Posterior cingulate gyrus (tissue), 11 donors: ENCODE data around the gene PSMB1.

ENCODE experiments used
- DNase-seq, 10 donors: peaks; one replicate each; pipeline versions ENCODE4 v3.0.0 to v3.0.0-alpha.2; 2020 to 2021; ENCODE audit warnings: mixed read lengths in 3 of 10
- intact Hi-C: fragments of 100-400 bp; cut with DNase I; formaldehyde crosslinking; loops from one replicate; pipeline ENCODE4 v1.15.1; 2023

PSMB1 gene

DNA sequence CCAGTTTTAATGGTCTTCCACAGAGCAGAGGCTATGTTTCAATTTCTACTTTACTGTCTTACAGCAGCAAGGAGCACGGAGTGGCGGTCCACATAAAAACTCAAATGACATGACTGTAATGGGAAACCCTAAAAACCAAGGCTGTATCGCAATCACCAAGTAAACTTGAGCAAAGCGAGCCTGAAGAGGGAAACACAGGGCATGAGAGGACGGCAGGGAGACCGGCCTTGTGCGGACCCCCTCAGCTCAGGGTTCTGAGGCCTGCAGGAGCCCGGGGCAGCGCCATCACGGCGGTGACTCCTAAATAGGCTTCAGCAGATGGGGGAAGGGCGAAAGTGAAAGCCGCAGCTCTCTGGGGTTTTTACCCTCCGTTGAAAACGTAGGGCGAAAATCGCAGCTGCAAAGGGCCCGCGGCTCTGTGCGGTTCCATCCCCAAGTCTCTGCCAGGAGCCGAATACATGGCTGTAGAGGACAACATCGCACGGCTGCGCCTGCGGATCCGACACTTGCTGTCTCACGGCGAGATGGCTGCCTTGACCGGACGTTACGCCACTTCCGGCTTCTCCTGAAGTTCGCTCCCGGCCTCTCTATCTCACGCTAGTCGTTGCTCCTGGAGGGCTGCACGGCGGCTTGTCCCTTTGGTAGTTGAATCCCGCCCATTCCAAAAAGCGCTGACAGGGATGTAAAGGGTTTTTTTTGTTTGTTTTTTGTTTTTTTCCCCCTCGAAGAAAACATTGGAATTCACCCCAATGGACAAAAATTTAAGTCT lies at the start of gene PSMB1:
Gene PSMB1, minus strand, starts transcription at position 543 of the 769 bp plus-strand sequence. Its CDS starts 65 bp downstream, at position 478.
- intact Hi-C loops, result no loop called here
- peak; percentile 95 to 100 (median 98) for DNase-seq

DNA sequence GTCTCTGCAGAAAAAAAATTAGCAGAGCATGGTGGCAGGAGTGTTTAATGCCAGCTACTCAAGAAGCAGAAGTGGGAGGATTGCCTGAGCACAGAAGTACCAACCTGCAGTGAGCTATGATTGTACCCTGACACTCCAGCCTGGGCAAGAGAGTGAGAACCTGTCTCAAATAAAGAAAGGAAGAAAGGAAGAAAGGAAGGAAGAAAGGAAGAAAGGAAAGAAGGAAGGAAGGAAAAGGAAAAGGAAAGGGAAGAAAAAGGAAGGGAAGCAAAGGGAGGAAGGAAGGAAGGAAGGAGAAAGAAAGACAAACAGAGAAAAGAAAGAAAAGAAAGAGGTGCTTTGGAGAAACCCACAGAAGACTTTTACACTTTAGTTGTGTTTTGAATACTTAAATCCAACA lies 44.2 kb upstream of the PSMB1 start:
- intact Hi-C loops, result no loop called here
- no peak for DNase-seq

GRCh38 chr6:170596426-170596825 lies 43.3 kb upstream of the PSMB1 start:
- DNase-seq, result no peak
- intact Hi-C loops, result no loop called here

GRCh38 chr6:170590725-170591124 lies 37.6 kb upstream of the PSMB1 start:
- no peak for DNase-seq
- intact Hi-C loops, result no loop called here

- intact Hi-C loops, result loop anchor here (1.0 kb wide), 1 partner anchor 31 kb away; the partner anchor contains the start of gene TBP
- no peak for DNase-seq
Observed at GRCh38 chr6:170584954-170585498, 31.9 kb upstream of the PSMB1 start.

DNA sequence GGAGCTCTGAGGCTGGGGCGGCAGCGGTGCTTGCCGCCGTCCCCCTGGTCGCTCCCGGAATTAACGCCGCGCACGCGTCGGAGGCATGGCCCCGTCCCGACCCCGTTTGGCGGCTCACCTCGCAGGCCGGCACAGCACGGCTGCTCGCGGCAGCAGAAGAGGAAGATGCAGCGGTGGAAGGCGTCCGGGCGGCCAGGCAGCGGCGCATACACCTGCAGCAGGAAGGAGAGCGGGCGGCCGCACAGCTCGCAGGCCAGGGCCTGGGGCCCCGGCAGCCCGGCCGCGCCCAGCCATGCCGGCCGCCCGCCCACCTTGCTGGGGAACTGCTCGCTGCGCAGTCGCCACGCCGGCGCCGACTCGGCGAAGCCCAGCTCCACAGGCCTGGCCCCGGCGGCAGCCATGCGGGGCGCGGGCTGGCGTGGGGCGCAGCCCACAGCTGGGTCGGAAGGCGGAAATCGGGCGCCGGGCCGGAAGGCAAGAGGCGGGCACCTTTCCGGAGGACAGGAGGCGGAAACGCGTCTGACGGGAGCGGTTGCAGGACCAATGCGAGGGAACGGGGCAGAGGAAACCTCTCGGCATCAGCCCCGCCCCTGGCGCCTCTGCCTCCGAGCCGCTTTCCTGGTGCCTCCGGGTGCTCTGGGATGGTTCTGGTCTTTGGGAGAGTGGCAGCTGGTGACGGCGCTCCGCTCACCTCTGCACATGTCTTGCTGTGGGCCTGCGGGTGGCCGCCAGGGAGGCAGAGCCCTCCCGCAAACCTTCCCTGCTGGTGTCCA lies 31.3 kb upstream of the PSMB1 start, which contains the start of gene PDCD2:
Gene PDCD2, minus strand, starts transcription at position 457 of the 773 bp plus-strand sequence. Its CDS starts 56 bp downstream, at position 401.
- intact Hi-C loops, result loop anchor here (1.0 kb wide), 1 partner anchor 30 kb away; the partner anchor contains the start of gene TBP
- peak; percentile 89 to 99 (median 93) for DNase-seq

- intact Hi-C loops, result loop anchor here (1.0 kb wide), 1 partner anchor 29 kb away; the partner anchor contains the start of gene TBP
- DNase-seq, result no peak
Observed at GRCh38 chr6:170583756-170584180, 30.7 kb upstream of the PSMB1 start.

DNA sequence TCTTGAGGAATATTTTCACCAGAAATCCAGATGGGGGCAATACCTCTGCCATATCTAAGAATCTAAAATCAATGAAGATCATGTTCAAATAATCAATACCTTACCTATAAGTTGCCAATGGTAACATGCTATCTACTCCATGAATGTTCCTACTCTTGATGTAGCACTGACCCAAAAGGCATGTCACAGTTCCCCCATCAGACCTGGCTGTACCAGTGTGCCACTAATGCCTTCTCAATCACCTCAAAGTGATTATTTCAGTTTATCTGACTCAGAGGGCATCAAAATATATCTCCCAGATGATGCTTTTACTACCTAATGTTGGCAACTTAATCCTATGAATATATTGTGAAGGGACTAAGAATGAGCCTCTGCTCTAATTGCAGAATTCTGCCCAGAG lies 25.8 kb upstream of the PSMB1 start:
- intact Hi-C loops, result no loop called here

GRCh38 chr6:170575250-170575649 lies 22.1 kb upstream of the PSMB1 start:
- intact Hi-C loops, result no loop called here
- no peak for DNase-seq

More for the DNA sequence above, 25.8 kb upstream of the PSMB1 start:
- no peak for DNase-seq

- intact Hi-C loops, result no loop called here
- no peak for DNase-seq
Observed at GRCh38 chr6:170572704-170573466, 19.8 kb upstream of the PSMB1 start.

GRCh38 chr6:170564936-170565530 lies 11.9 kb upstream of the PSMB1 start:
- intact Hi-C loops, result no loop called here
- DNase-seq, result no peak

DNA sequence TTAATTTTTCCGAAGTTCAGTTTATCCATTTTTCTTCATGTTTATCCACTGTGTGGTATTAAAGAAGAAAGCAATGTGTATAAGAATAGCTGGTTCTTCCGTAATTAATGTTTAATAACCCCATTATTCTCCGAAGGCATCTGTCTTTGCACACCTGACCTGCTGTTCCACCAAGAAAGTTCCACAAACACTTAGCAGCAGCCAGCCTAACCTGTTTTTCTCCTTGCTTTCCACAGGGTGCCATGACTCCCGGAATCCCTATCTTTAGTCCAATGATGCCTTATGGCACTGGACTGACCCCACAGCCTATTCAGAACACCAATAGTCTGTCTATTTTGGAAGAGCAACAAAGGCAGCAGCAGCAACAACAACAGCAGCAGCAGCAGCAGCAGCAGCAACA lies 8.4 kb upstream of the PSMB1 start:
- intact Hi-C loops, result no loop called here
- DNase-seq, result no peak

DNA sequence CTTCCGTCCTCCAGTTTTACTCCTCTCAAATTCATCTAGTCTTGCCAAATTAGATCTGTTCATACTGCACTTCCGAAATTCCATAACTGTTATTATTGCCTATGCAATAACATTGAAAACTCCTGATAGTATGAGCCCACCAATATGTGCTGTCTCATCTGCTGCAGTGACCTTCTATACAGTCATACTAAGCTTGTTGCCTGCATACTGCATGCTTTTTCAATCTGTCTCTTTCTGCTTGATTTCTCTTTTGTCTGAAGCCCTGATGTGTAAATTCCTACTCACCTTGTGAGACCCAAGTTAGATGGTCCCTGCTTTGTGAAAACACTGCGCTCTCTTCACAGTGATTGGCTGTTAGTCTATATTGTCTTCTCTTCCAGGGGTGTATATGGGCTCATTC lies 2.2 kb upstream of the PSMB1 start:
- no peak for DNase-seq
- intact Hi-C loops, result loop anchor here (2.0 kb wide), 1 partner anchor 805 kb away; the partner anchor contains the start of genes DYNLT2 and ERMARD

DNA sequence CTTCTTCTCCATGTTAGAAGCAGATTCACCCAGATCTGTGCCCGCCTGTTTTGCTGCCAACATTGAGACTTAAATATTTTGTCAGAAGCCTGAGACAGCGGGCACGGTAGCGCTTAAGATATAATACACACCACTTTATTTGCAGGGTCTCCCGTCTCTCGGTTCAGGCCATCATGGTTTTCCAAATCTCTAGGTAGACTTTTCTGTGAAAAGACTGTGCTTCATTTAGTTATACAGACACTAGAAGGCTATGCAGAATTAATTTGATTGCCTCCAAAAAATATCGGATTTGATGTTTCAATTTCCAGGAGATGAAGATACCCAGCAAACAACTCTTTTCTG lies 1.7 kb upstream of the PSMB1 start:
- intact Hi-C loops, result loop anchor here (1.0 to 2.0 kb wide), 2 partner anchors 30 to 804 kb away; partner anchors contain the start of genes DYNLT2, ERMARD and PDCD2
- no peak for DNase-seq

DNA sequence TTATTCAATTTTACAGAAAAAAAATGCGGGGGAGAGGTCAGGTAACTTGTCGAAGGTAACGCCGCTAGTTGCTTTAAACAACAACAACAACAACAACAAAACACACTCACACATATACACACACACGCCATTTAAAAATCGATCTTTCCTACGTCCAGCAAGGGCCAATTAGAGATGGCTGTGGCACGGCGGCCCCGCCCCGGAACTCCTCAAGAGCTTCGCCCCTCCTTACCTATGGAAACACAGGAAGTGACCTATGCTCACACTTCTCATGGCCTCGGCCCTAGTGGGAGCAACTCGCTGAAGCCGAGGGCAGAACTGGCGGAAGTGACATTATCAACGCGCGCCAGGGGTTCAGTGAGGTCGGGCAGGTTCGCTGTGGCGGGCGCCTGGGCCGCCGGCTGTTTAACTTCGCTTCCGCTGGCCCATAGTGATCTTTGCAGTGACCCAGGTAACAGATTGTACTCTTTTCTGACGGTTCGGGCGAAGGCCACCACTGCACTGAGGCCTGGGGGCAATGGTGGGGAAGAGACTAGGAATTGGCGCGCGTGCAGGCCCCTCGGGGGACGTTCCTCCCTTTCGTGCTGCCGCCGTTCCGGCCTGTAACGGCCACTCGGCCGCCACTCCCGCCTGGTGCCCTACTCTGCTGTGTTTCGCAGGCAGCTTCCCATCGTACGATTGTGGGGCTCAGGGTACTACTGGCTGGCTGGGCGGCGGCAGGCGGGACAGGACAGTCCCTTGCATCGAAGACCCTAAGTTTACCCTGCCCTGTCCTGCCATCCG lies 1.1 kb upstream of the PSMB1 start, which contains the start of gene TBP:
Gene TBP, plus strand, starts transcription at position 357 of the 783 bp plus-strand sequence. CDS start 2,661 bp downstream, outside the sequence.
- peak; percentile 98 to 100 (median 99) for DNase-seq
- intact Hi-C loops, result loop anchor here (1.0 to 2.0 kb wide), 2 partner anchors 30 to 803 kb away; partner anchors contain the start of genes DYNLT2, ERMARD and PDCD2

- DNase-seq, result peak in 4 of 10 donors; percentile 17 to 85 (median 51)
Observed at GRCh38 chr6:170553534-170554012, 466 bp upstream of the PSMB1 start.

DNA sequence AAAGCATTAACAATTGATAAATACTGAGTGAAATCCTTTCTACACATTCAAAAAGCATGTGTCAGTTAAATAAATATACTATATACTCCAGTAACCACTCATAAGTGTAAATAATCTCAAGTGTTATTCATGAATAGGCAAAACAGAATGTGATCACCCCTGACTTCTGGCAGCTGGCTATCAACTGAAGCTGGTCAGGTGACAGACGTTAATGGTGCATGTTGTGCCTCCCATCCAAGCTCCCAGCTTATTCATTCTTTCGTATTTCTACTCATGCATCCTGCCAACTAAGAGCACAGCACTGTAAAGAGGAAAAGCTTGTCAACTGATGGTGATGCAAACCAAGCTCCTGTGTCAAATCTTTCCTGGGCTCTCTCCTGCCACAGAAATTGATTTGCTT lies 7.7 kb downstream of the PSMB1 start:
- intact Hi-C loops, result no loop called here
- no peak for DNase-seq

More at GRCh38 chr6:170553534-170554012, 466 bp upstream of the PSMB1 start:
- intact Hi-C loops, result loop anchor here (1.0 to 2.0 kb wide), 2 partner anchors 31 to 803 kb away; partner anchors contain the start of genes DYNLT2, ERMARD and PDCD2

- intact Hi-C loops, result no loop called here
- no peak for DNase-seq
Observed at GRCh38 chr6:170542031-170542719, 10.9 kb downstream of the PSMB1 start.
